Common myeloid progenitor, CD34-positive (primary cell): ENCODE measurements around the gene REXO4.

Experiments
- CTCF ChIA-PET: fragments of 350-600 bp; sonication (Branson Sonifier 250); formaldehyde crosslinking; loops from one replicate; lab custom pipeline; 2021; ENCODE audit warnings: antibody characterized with exemption; lab: Charles Lee
- POLR2A ChIA-PET: fragments of 350-600 bp; sonication (Branson Sonifier 250); formaldehyde crosslinking; loops from one replicate; lab custom pipeline; 2021; ENCODE audit warnings: antibody characterized with exemption; lab: Charles Lee
- DNase-seq, 3 donors: peaks; one replicate each; pipeline versions ENCODE4 v3.0.0 to v3.0.0-alpha.2; 2013
- H3K27ac ChIP-seq, 2 experiments: 1 replicate in 1 of 2; 2 replicates in 1 of 2; pipeline ENCODE4 v1.7.0; 2013; ENCODE audit warnings: inconsistent platforms in 2 of 2, low read length in 2 of 2, mild to moderate bottlenecking in 2 of 2, low read depth in 1 of 2, moderate library complexity in 1 of 2; ENCODE audit not compliant: severe bottlenecking in 2 of 2, insufficient read depth in 1 of 2, poor library complexity in 1 of 2
- H3K27me3 ChIP-seq, 5 experiments: replicated peaks in 2 of 5; 1 replicate in 3 of 5; 2 replicates in 2 of 5; pipeline versions ENCODE4 v1.6.1 to v1.7.0; 2013; ENCODE audit warnings: low read length in 4 of 5, mild to moderate bottlenecking in 2 of 5, moderate library complexity in 2 of 5, inconsistent platforms in 1 of 5; ENCODE audit not compliant: insufficient read depth in 5 of 5, control insufficient read depth in 4 of 5
- H3K36me3 ChIP-seq, 4 experiments: 1 replicate in 2 of 4; 2 replicates in 2 of 4; pipeline versions ENCODE4 v1.6.1 to v1.7.0; 2013; ENCODE audit warnings: low read length in 3 of 4, control low read depth in 1 of 4, mild to moderate bottlenecking in 1 of 4; ENCODE audit not compliant: control insufficient read depth in 4 of 4, insufficient read depth in 4 of 4
- H3K4me1 ChIP-seq, 4 experiments: 1 replicate in 3 of 4; 2 replicates in 1 of 4; pipeline versions ENCODE4 v1.6.1 to v1.7.1; 2013; ENCODE audit warnings: low read length in 3 of 4, mild to moderate bottlenecking in 3 of 4, control low read depth in 1 of 4, inconsistent platforms in 1 of 4, moderate library complexity in 1 of 4; ENCODE audit not compliant: control insufficient read depth in 4 of 4, insufficient read depth in 4 of 4; ENCODE audit errors: control extremely low read depth in 1 of 4
- H3K4me3 ChIP-seq, 7 experiments: 1 replicate in 4 of 7; 2 replicates in 3 of 7; pipeline versions ENCODE4 v1.5.1 to v1.7.0; 2013; ENCODE audit warnings: mild to moderate bottlenecking in 7 of 7, low read length in 6 of 7, moderate library complexity in 6 of 7, inconsistent platforms in 2 of 7, low read depth in 2 of 7, control low read depth in 1 of 7; ENCODE audit not compliant: insufficient read depth in 4 of 7, control insufficient read depth in 1 of 7; ENCODE audit errors: extremely low read depth in 1 of 7
- H3K9me3 ChIP-seq, 5 experiments: 1 replicate in 4 of 5; 2 replicates in 1 of 5; pipeline versions ENCODE4 v1.6.1 to v1.7.1; 2013; ENCODE audit warnings: low read length in 4 of 5, mild to moderate bottlenecking in 2 of 5, inconsistent platforms in 1 of 5, low read depth in 1 of 5, moderate library complexity in 1 of 5; ENCODE audit not compliant: control insufficient read depth in 4 of 5, insufficient read depth in 2 of 5; ENCODE audit errors: control extremely low read depth in 1 of 5
- WGBS: methylation state at CpG from one replicate; pipeline ENCODE4 v1.1.5; 2013; ENCODE audit not compliant: insufficient coverage; 5-methylcytosine and 5-hydroxymethylcytosine counted together

REXO4 gene

DNA sequence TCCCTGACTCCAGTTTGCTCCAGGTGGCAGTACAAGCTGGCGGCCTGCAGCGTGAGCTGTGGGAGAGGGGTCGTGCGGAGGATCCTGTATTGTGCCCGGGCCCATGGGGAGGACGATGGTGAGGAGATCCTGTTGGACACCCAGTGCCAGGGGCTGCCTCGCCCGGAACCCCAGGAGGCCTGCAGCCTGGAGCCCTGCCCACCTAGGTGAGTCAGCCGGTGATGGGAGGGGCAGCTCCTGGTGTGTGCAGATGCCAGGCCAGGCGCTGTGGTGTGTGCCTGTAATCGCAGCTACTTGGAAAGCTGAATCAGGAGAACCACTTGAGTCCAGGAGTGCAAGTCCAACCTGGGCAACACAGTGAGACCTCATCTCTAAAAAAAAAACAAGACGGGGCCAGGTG is 31.9 kb upstream of the REXO4 start:
- no peak overlapping the region for H3K27ac ChIP-seq
- peaks cover 0 to 1% (median 0%) of the 10 kb centered on the region in 5 experiments for H3K27me3 ChIP-seq
- no peak overlapping the region for H3K4me3 ChIP-seq
- no peak for DNase-seq
- H3K9me3 ChIP-seq = no peaks in the 10 kb centered on the region
- 97% methylated on average over 11 of the region's 12 CpGs for WGBS
- peaks cover 0 to 3% (median 0%) of the 10 kb centered on the region in 4 experiments for H3K4me1 ChIP-seq
- ChIA-PET POLR2A (no interaction called here), CTCF (no interaction called here)
- no peaks in the 10 kb centered on the region for H3K36me3 ChIP-seq

- WGBS = 86% methylated on average over 10 of the region's 13 CpGs
- CTCF ChIA-PET = interaction anchor here (0.6 kb wide), 1 partner anchor 38 kb away, joined by 3 read pairs; no protein-coding TSS in a partner anchor
- no peak overlapping the region for H3K4me3 ChIP-seq
Measured at GRCh38 chr9:133448487-133448972, 30.7 kb upstream of the REXO4 start.

DNA sequence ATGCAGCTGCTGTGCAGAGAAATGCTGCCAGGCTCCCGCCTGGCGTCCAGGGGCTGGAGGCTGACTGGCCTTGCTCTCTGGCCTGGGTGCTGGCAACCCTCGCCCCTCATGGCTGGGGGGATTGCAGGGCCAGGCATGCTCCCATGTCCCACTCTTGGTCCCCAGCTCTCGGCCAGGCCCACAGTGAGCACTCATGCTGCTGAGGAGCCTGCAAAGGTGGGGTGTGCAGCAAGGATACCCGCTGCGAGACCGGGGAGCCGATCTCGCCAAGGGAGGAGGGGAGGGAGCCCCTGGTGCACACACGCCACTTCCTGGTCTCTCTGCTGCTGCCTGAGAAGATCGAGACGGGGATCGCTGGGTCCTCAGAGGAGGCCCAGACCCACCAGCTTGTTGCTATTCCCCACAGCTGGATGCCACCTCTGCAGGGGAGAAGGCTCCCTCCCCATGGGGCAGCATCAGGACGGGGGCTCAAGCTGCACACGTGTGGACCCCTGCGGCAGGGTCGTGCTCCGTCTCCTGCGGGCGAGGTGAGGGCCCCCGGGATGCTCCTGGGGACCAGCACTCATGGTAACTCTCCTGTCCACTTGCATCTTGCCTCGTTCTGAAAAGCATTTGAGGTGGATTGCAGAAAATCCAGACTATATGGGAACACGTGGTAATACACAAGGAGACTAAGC is 27.6 kb upstream of the REXO4 start:
- no peak overlapping the region for H3K4me3 ChIP-seq
- CTCF ChIA-PET = interaction anchor here (1.3 kb wide), 1 partner anchor 9 kb away, joined by 4 read pairs; no protein-coding TSS in a partner anchor
- POLR2A ChIA-PET = no interaction called here
- no peak overlapping the region for H3K27ac ChIP-seq
- peaks cover 0 to 1% (median 0%) of the 10 kb centered on the region in 5 experiments for H3K27me3 ChIP-seq
- no peaks in the 10 kb centered on the region for H3K4me1 ChIP-seq
- WGBS = 90% methylated on average over 21 of the region's 23 CpGs
- H3K9me3 ChIP-seq = no peaks in the 10 kb centered on the region
- H3K36me3 ChIP-seq = no peaks in the 10 kb centered on the region
- DNase-seq = no peak

More at GRCh38 chr9:133448487-133448972, 30.7 kb upstream of the REXO4 start:
- POLR2A ChIA-PET = no interaction called here
- H3K27ac ChIP-seq = no peak overlapping the region
- no peaks in the 10 kb centered on the region for H3K4me1 ChIP-seq
- peaks cover 0 to 1% (median 0%) of the 10 kb centered on the region in 5 experiments for H3K27me3 ChIP-seq
- DNase-seq = no peak
- no peaks in the 10 kb centered on the region for H3K9me3 ChIP-seq
- no peaks in the 10 kb centered on the region for H3K36me3 ChIP-seq

DNA sequence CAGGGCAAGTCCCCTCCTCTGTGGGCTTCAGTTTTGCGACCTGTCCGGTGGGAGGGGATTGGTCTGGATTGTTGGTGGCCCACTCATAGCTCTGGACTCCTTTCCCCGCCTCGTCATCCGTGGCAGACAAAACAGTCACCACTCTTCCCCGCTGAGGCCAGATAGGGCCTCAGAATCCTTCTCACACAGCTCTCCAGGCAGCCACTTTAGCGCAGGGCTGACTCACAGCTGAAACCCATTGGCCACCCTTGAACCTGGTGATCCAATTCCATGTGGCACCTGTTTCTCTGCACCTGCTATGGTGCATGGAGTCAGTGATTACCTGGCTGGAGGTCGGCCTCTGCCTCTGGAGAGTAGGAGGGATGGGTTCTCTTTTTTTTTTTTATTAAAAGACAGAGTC is 26.2 kb upstream of the REXO4 start:
- ChIA-PET CTCF (interaction anchor here (1.2 kb wide), 1 partner anchor 14 kb away, joined by 5 read pairs; no protein-coding TSS in a partner anchor), POLR2A (no interaction called here)
- peaks cover 0 to under 1% (median 0%) of the 10 kb centered on the region in 5 experiments for H3K27me3 ChIP-seq
- no peaks in the 10 kb centered on the region for H3K4me1 ChIP-seq
- 99% methylated on average over 7 of the region's 8 CpGs for WGBS
- no peak overlapping the region for H3K4me3 ChIP-seq
- H3K27ac ChIP-seq = no peak overlapping the region
- H3K9me3 ChIP-seq = no peaks in the 10 kb centered on the region
- no peak for DNase-seq
- no peaks in the 10 kb centered on the region for H3K36me3 ChIP-seq

GRCh38 chr9:133443248-133443647 is 25.4 kb upstream of the REXO4 start:
- H3K27ac ChIP-seq = no peak overlapping the region
- CTCF ChIA-PET = interaction anchor here (1.2 to 1.8 kb wide), 2 partner anchors 14 to 42 kb away, joined by 4 to 5 read pairs; no protein-coding TSS in a partner anchor
- H3K9me3 ChIP-seq = no peaks in the 10 kb centered on the region
- no peak overlapping the region for H3K4me3 ChIP-seq
- no peaks in the 10 kb centered on the region for H3K36me3 ChIP-seq
- no peaks in the 10 kb centered on the region for H3K4me1 ChIP-seq
- WGBS = 96% methylated on average over 5 of the region's 15 CpGs
- DNase-seq = no peak
- H3K27me3 ChIP-seq = no peaks in the 10 kb centered on the region
- POLR2A ChIA-PET = interaction anchor here (1.1 kb wide), 1 partner anchor 63 kb away, joined by 3 read pairs; no protein-coding TSS in a partner anchor

GRCh38 chr9:133441571-133441970 is 23.8 kb upstream of the REXO4 start:
- Histone ChIP-seq H3K4me1 (no peaks in the 10 kb centered on the region), H3K4me3 (no peak overlapping the region), H3K27me3 (no peaks in the 10 kb centered on the region), H3K27ac (no peak overlapping the region), H3K36me3 (no peaks in the 10 kb centered on the region), H3K9me3 (no peaks in the 10 kb centered on the region)
- POLR2A ChIA-PET = no interaction called here
- no peak for DNase-seq
- CTCF ChIA-PET = interaction anchor here (1.0 to 1.8 kb wide), 2 partner anchors 9 to 43 kb away, joined by 3 to 4 read pairs; no protein-coding TSS in a partner anchor
- 92% methylated on average over 4 of the region's 5 CpGs for WGBS

- Histone ChIP-seq H3K27ac (no peak overlapping the region), H3K36me3 (no peaks in the 10 kb centered on the region), H3K4me3 (no peak overlapping the region), H3K9me3 (no peaks in the 10 kb centered on the region), H3K4me1 (no peaks in the 10 kb centered on the region), H3K27me3 (no peaks in the 10 kb centered on the region)
- ChIA-PET CTCF (no interaction called here), POLR2A (no interaction called here)
- WGBS = over 99% methylated on average over 12 of the region's 12 CpGs
- DNase-seq = peak in 2 of 3 donors; percentile 35 to 59
Measured at GRCh38 chr9:133440874-133441273, 23.1 kb upstream of the REXO4 start.
